Measurements from ENCODE around the gene DNAJC1.

The DNAJC1 gene

DNA sequence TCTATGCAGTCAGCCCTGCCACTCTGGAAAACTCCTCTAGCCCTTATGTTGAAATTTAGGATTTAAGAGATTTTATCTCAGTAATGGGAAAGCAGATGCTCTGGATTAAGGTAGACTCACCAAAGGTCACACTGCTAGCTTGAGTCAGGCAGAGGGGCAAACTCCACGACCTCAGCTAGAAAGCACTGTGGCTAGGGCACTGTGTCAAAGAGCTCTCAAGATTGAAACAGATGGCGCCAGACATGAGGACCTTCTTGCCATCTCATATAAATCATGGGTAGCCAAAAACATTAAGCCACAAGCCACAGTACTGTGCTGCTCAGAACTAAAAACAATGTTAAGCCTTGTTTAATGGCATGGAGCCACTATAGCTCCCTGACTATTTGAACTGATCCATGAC lies 188.7 kb downstream of the DNAJC1 start:
- no peak overlapping the region for H3K4ac ChIP-seq (ENCODE audit: low read depth in 1 of 2, low read length in 2 of 2)
- no peak overlapping the region for H4K8ac ChIP-seq (ENCODE audit: low read length)
- H3K14ac ChIP-seq (ENCODE audit: low read length in 2 of 2), result no peak overlapping the region
- H3K4me3 ChIP-seq (ENCODE audit: insufficient read depth in 1 of 2, low read depth in 1 of 2, low read length in 2 of 2), result no peak overlapping the region
- no peaks in the 10 kb centered on the region for H3K79me1 ChIP-seq (replicated peaks; ENCODE audit: low read length, poor library complexity, severe bottlenecking)
- no peak overlapping the region for H3K4me2 ChIP-seq (ENCODE audit: low read length, poor library complexity, severe bottlenecking)
- no peaks in the 10 kb centered on the region for H3K27me3 ChIP-seq (ENCODE audit: control insufficient read depth in 1 of 2, insufficient read depth in 1 of 2, low read length in 2 of 2)
- H3K27ac ChIP-seq (ENCODE audit: low read length, poor library complexity, severe bottlenecking), result no peak overlapping the region
- no peak for DNase-seq
- peaks cover 6% of the 10 kb centered on the region for H3K9me3 ChIP-seq (ENCODE audit: control insufficient read depth, low read length)
- H2BK120ac ChIP-seq (ENCODE audit: low read depth, low read length), result no peak overlapping the region
- no peak overlapping the region for H2BK12ac ChIP-seq (ENCODE audit: low read length in 2 of 2)
- no peak overlapping the region for H2BK5ac ChIP-seq (ENCODE audit: low read depth, low read length, poor library complexity, severe bottlenecking)
- no peak overlapping the region for H4K91ac ChIP-seq (ENCODE audit: low read length)
- H2AFZ ChIP-seq (ENCODE audit: low read depth, low read length), result no peak overlapping the region
- WGBS, result 84% methylated on average over 2 of the region's 2 CpGs
- no peak overlapping the region for H3K23ac ChIP-seq (ENCODE audit: low read length in 2 of 2)
- H3K9ac ChIP-seq (ENCODE audit: low read length), result no peak overlapping the region
- no peaks in the 10 kb centered on the region for H3K36me3 ChIP-seq (ENCODE audit: control insufficient read depth in 1 of 2, insufficient read depth in 2 of 2, low read depth in 1 of 2, low read length in 2 of 2)
- no peak overlapping the region for H2AK5ac ChIP-seq (ENCODE audit: low read length, severe bottlenecking)
- no peak overlapping the region for H2BK15ac ChIP-seq (ENCODE audit: low read depth, poor library complexity, severe bottlenecking)
- H3K18ac ChIP-seq (ENCODE audit: low read depth in 1 of 2, low read length in 2 of 2), result no peak overlapping the region
- H3K4me1 ChIP-seq (ENCODE audit: control insufficient read depth, insufficient read depth, low read depth, low read length), result no peaks in the 10 kb centered on the region

DNA sequence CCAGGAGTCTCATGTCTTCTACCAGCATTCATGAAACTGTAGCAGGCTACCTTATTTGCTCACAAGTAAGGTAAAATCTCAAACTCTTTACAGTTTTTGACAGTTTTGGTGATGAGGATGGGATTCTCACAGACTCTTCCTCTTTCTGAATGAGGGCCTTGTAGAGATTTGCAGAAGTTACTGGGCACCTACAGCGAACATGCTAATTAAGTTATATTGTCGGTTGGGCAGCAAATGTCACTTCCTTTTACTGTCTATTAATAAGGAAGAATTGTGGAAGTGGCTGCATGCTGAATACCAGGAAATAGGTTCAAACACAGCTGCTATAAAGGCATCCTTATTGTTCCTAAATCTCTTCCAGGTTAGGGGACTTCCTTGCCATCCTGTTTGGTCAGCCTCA lies 189.6 kb downstream of the DNAJC1 start:
- no peak overlapping the region for H3K18ac ChIP-seq (ENCODE audit: low read depth in 1 of 2, low read length in 2 of 2)
- no peaks in the 10 kb centered on the region for H3K27me3 ChIP-seq (ENCODE audit: control insufficient read depth in 1 of 2, insufficient read depth in 1 of 2, low read length in 2 of 2)
- 100% methylated on average over 1 of the region's 2 CpGs for WGBS

DNA sequence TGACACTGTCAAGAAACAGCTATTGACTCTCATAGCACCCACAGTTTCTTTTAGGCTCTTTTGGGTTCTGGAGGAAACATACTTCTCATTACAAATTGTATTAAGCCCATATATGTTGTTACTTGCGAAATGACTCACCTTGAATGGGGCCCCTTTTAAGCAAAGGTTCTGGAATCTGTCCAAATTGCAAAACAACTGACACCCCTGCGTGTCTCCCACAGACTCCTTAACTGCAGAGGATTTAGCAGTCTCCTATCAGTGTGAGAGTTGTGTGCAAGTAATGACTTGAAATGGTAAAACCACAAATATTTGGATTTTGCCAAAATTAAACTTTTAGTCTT lies 192.3 kb downstream of the DNAJC1 start:
- H3K79me1 ChIP-seq (replicated peaks; ENCODE audit: low read length, poor library complexity, severe bottlenecking), result no peaks in the 10 kb centered on the region
- H3K36me3 ChIP-seq (ENCODE audit: control insufficient read depth in 1 of 2, insufficient read depth in 2 of 2, low read depth in 1 of 2, low read length in 2 of 2), result no peaks in the 10 kb centered on the region
- H2AFZ ChIP-seq (ENCODE audit: low read depth, low read length), result no peak overlapping the region
- no peak overlapping the region for H3K4me2 ChIP-seq (ENCODE audit: low read length, poor library complexity, severe bottlenecking)
- H2BK5ac ChIP-seq (ENCODE audit: low read depth, low read length, poor library complexity, severe bottlenecking), result no peak overlapping the region
- H4K91ac ChIP-seq (ENCODE audit: low read length), result no peak overlapping the region
- no peak overlapping the region for H2BK12ac ChIP-seq (ENCODE audit: low read length in 2 of 2)
- H3K27ac ChIP-seq (ENCODE audit: low read length, poor library complexity, severe bottlenecking), result no peak overlapping the region
- DNase-seq, result no peak
- H2AK5ac ChIP-seq (ENCODE audit: low read length, severe bottlenecking), result no peak overlapping the region
- no peak overlapping the region for H3K4me3 ChIP-seq (ENCODE audit: insufficient read depth in 1 of 2, low read depth in 1 of 2, low read length in 2 of 2)
- H3K27me3 ChIP-seq (ENCODE audit: control insufficient read depth in 1 of 2, insufficient read depth in 1 of 2, low read length in 2 of 2), result no peaks in the 10 kb centered on the region
- H3K9ac ChIP-seq (ENCODE audit: low read length), result no peak overlapping the region
- H2BK15ac ChIP-seq (ENCODE audit: low read depth, poor library complexity, severe bottlenecking), result no peak overlapping the region
- no peak overlapping the region for H3K18ac ChIP-seq (ENCODE audit: low read depth in 1 of 2, low read length in 2 of 2)
- H4K8ac ChIP-seq (ENCODE audit: low read length), result no peak overlapping the region
- H2BK120ac ChIP-seq (ENCODE audit: low read depth, low read length), result no peak overlapping the region
- H3K4ac ChIP-seq (ENCODE audit: low read depth in 1 of 2, low read length in 2 of 2), result no peak overlapping the region
- no peak overlapping the region for H3K23ac ChIP-seq (ENCODE audit: low read length in 2 of 2)
- no peak overlapping the region for H3K14ac ChIP-seq (ENCODE audit: low read length in 2 of 2)
- peaks cover 3% of the 10 kb centered on the region for H3K4me1 ChIP-seq (ENCODE audit: control insufficient read depth, insufficient read depth, low read depth, low read length)
- H3K9me3 ChIP-seq (ENCODE audit: control insufficient read depth, low read length), result peaks cover 6% of the 10 kb centered on the region
- 92% methylated on average over 1 of the region's 2 CpGs for WGBS

More for the DNA sequence above, 189.6 kb downstream of the DNAJC1 start:
- Histone ChIP-seq H4K91ac (ENCODE audit: low read length) (no peak overlapping the region), H3K4ac (ENCODE audit: low read depth in 1 of 2, low read length in 2 of 2) (no peak overlapping the region), H2BK12ac (ENCODE audit: low read length in 2 of 2) (no peak overlapping the region), H3K4me1 (ENCODE audit: control insufficient read depth, insufficient read depth, low read depth, low read length) (no peaks in the 10 kb centered on the region), H2AK5ac (ENCODE audit: low read length, severe bottlenecking) (no peak overlapping the region), H2BK5ac (ENCODE audit: low read depth, low read length, poor library complexity, severe bottlenecking) (no peak overlapping the region), H4K8ac (ENCODE audit: low read length) (no peak overlapping the region), H3K27ac (ENCODE audit: low read length, poor library complexity, severe bottlenecking) (no peak overlapping the region), H3K4me2 (ENCODE audit: low read length, poor library complexity, severe bottlenecking) (no peak overlapping the region), H2AFZ (ENCODE audit: low read depth, low read length) (no peak overlapping the region), H3K79me1 (replicated peaks; ENCODE audit: low read length, poor library complexity, severe bottlenecking) (no peaks in the 10 kb centered on the region), H2BK120ac (ENCODE audit: low read depth, low read length) (no peak overlapping the region), H3K14ac (ENCODE audit: low read length in 2 of 2) (no peak overlapping the region), H3K23ac (ENCODE audit: low read length in 2 of 2) (no peak overlapping the region), H3K4me3 (ENCODE audit: insufficient read depth in 1 of 2, low read depth in 1 of 2, low read length in 2 of 2) (no peak overlapping the region), H2BK15ac (ENCODE audit: low read depth, poor library complexity, severe bottlenecking) (no peak overlapping the region), H3K9me3 (ENCODE audit: control insufficient read depth, low read length) (peaks cover 6% of the 10 kb centered on the region), H3K9ac (ENCODE audit: low read length) (no peak overlapping the region), H3K36me3 (ENCODE audit: control insufficient read depth in 1 of 2, insufficient read depth in 2 of 2, low read depth in 1 of 2, low read length in 2 of 2) (no peaks in the 10 kb centered on the region)
- no peak for DNase-seq

DNA sequence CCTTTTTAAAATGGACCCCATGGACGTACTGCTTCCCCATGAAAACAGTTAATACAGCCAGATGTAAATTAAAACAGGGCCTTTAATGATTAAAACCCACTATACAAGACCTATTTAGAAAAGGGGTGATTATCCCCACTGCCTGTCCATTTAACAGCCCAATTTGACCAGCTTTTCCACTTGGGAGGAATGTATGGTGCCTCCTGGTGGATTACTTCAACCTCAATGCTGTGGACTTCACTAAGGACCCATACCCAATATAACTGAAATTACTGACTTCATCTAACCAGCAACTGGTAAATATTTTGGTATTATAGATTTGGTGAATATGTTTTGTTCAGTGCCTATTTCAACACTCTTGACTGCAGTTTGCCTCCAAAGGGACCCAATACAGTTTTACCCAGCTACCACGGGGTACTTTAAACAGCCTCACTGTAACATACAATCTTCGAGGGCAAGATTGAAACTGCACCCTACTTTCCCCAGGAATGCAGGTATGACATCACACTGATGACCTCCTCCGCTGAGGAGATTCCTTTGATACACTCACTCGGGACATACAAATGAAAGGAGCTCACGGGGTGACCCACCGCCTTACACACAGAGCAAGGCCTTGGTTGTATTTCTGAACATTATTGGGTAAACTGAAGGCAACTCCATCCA lies 192.8 kb downstream of the DNAJC1 start:
- Histone ChIP-seq H2AK5ac (ENCODE audit: low read length, severe bottlenecking) (no peak overlapping the region), H4K91ac (ENCODE audit: low read length) (no peak overlapping the region), H3K4ac (ENCODE audit: low read depth in 1 of 2, low read length in 2 of 2) (no peak overlapping the region), H2AFZ (ENCODE audit: low read depth, low read length) (no peak overlapping the region), H3K36me3 (ENCODE audit: control insufficient read depth in 1 of 2, insufficient read depth in 2 of 2, low read depth in 1 of 2, low read length in 2 of 2) (no peaks in the 10 kb centered on the region), H2BK120ac (ENCODE audit: low read depth, low read length) (no peak overlapping the region), H3K18ac (ENCODE audit: low read depth in 1 of 2, low read length in 2 of 2) (no peak overlapping the region), H3K4me2 (ENCODE audit: low read length, poor library complexity, severe bottlenecking) (no peak overlapping the region), H3K4me3 (ENCODE audit: insufficient read depth in 1 of 2, low read depth in 1 of 2, low read length in 2 of 2) (no peak overlapping the region), H3K4me1 (ENCODE audit: control insufficient read depth, insufficient read depth, low read depth, low read length) (peaks cover 3% of the 10 kb centered on the region), H3K79me1 (replicated peaks; ENCODE audit: low read length, poor library complexity, severe bottlenecking) (no peaks in the 10 kb centered on the region), H2BK15ac (ENCODE audit: low read depth, poor library complexity, severe bottlenecking) (no peak overlapping the region), H4K8ac (ENCODE audit: low read length) (no peak overlapping the region), H3K23ac (ENCODE audit: low read length in 2 of 2) (no peak overlapping the region), H3K14ac (ENCODE audit: low read length in 2 of 2) (no peak overlapping the region), H3K9ac (ENCODE audit: low read length) (no peak overlapping the region), H3K27me3 (ENCODE audit: control insufficient read depth in 1 of 2, insufficient read depth in 1 of 2, low read length in 2 of 2) (no peaks in the 10 kb centered on the region), H2BK12ac (ENCODE audit: low read length in 2 of 2) (no peak overlapping the region), H3K27ac (ENCODE audit: low read length, poor library complexity, severe bottlenecking) (no peak overlapping the region), H3K9me3 (ENCODE audit: control insufficient read depth, low read length) (peaks cover 6% of the 10 kb centered on the region), H2BK5ac (ENCODE audit: low read depth, low read length, poor library complexity, severe bottlenecking) (no peak overlapping the region)
- no peak for DNase-seq
- WGBS, result 95% methylated on average over 6 of the region's 7 CpGs
